PFSK-1 (cell line): ENCODE results near the gene SLC50A1.
A peak's percentile ranks its signal among the peaks of the same experiment; 100 is the strongest.

ENCODE experiments used
- FOXP2 ChIP-seq: optimal IDR thresholded peaks from 2 replicates; pipeline ENCODE3; 2011; ENCODE audit warnings: borderline replicate concordance, control low read depth, inconsistent platforms; ENCODE audit not compliant: insufficient read depth; ENCODE audit errors: extremely low read length, extremely low read depth
- POLR2AphosphoS5 ChIP-seq: IDR thresholded peaks from 2 replicates; pipeline ENCODE4 v1.6.1; 2012; ENCODE audit warnings: low read depth, mild to moderate bottlenecking, control low read depth, low read length, moderate library complexity
- SIN3A ChIP-seq: IDR thresholded peaks from 2 replicates; pipeline ENCODE4 v1.6.1; 2012; ENCODE audit warnings: mild to moderate bottlenecking, low read length, moderate library complexity, borderline replicate concordance; ENCODE audit not compliant: insufficient read depth
- TAF1 ChIP-seq: IDR thresholded peaks from 2 replicates; pipeline ENCODE4 v1.6.1; 2012; ENCODE audit warnings: low read length, control low read depth, borderline replicate concordance; ENCODE audit not compliant: insufficient read depth
- TF ChIP-seq, protein P1 (sequence below), 2 experiments: IDR thresholded peaks; 2 replicates each; pipeline versions ENCODE4 v1.6.1 to v1.8.0; 2011 to 2012; ENCODE audit warnings: low read depth in 2 of 2, low read length in 2 of 2, control low read depth in 1 of 2, inconsistent platforms in 1 of 2, mild to moderate bottlenecking in 1 of 2, moderate library complexity in 1 of 2; ENCODE audit not compliant: insufficient read depth in 1 of 2

SLC50A1 gene

GRCh38 chr1:155170101-155170785 lies 34.6 kb downstream of the SLC50A1 start:
- TF ChIP-seq SIN3A: no peak
- no peak for TF ChIP-seq TAF1
- TF ChIP-seq POLR2AphosphoS5: no peak
- no peak for TF ChIP-seq FOXP2

GRCh38 chr1:155170806-155171205 lies 35.2 kb downstream of the SLC50A1 start:
- TF ChIP-seq FOXP2 (no peak), SIN3A (no peak), TAF1 (no peak), POLR2AphosphoS5 (no peak)
- TF ChIP-seq, protein P1, sequence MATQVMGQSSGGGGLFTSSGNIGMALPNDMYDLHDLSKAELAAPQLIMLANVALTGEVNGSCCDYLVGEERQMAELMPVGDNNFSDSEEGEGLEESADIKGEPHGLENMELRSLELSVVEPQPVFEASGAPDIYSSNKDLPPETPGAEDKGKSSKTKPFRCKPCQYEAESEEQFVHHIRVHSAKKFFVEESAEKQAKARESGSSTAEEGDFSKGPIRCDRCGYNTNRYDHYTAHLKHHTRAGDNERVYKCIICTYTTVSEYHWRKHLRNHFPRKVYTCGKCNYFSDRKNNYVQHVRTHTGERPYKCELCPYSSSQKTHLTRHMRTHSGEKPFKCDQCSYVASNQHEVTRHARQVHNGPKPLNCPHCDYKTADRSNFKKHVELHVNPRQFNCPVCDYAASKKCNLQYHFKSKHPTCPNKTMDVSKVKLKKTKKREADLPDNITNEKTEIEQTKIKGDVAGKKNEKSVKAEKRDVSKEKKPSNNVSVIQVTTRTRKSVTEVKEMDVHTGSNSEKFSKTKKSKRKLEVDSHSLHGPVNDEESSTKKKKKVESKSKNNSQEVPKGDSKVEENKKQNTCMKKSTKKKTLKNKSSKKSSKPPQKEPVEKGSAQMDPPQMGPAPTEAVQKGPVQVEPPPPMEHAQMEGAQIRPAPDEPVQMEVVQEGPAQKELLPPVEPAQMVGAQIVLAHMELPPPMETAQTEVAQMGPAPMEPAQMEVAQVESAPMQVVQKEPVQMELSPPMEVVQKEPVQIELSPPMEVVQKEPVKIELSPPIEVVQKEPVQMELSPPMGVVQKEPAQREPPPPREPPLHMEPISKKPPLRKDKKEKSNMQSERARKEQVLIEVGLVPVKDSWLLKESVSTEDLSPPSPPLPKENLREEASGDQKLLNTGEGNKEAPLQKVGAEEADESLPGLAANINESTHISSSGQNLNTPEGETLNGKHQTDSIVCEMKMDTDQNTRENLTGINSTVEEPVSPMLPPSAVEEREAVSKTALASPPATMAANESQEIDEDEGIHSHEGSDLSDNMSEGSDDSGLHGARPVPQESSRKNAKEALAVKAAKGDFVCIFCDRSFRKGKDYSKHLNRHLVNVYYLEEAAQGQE (IDR thresholded peaks at IDR 0.05; ENCODE audit: insufficient read depth in 1 of 2, low read depth in 2 of 2, low read length in 2 of 2): no peak

GRCh38 chr1:155171836-155172731 lies 36.4 kb downstream of the SLC50A1 start:
- no peak for TF ChIP-seq POLR2AphosphoS5
- no peak for TF ChIP-seq SIN3A
- no peak for TF ChIP-seq FOXP2
- TF ChIP-seq, protein P1 (IDR thresholded peaks at IDR 0.05; ENCODE audit: insufficient read depth in 1 of 2, low read depth in 2 of 2, low read length in 2 of 2): no peak
- TF ChIP-seq TAF1: no peak

DNA sequence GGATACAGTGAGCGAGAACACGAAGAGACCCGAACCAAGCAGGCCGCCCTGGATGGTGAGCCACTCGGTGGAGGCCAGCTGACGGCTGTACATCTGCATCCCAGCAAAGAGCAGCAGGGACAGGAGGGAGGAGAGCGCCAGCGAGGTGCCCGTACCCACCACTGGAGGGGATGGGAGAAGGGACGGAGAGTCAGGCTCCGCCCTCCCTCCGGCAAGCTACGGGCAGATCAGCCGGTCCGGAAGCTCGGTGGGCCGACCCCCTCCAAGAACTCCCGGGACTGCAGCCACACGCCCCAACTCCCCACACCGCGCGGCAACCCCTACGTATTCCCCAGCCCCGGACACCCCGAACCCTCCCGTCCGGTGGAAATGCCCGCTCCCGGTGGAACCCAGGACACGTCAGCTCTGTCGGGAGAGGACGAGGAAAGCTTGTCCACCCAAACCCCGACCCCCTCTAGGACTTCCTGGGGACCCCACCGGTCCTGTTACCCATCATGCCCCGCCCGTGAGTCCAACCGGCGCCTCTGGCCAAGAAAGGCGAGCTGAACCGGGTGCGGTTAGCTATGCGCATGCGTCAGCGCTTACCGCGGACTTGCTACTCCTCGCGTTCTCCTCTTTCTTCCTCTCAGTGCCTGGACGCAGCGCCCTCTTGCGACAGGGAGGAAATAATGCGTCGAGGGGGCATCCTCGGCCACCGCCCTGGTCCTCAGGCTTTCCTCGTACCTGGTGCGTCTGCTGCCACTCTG lies 37.3 kb downstream of the SLC50A1 start, which contains the start of gene KRTCAP2:
TSS of gene KRTCAP2 (minus strand) at position 573 of the 746 bp plus-strand sequence. CDS start at position 493, 80 bp downstream.
- TF ChIP-seq FOXP2 (no peak), POLR2AphosphoS5 (peak; percentile 95), SIN3A (no peak), TAF1 (peak; percentile 84)
- TF ChIP-seq, protein P1 (IDR thresholded peaks at IDR 0.05; ENCODE audit: insufficient read depth in 1 of 2, low read depth in 2 of 2, low read length in 2 of 2): peak; percentile 43 to 47; a peak in 1 of 4 replicates

DNA sequence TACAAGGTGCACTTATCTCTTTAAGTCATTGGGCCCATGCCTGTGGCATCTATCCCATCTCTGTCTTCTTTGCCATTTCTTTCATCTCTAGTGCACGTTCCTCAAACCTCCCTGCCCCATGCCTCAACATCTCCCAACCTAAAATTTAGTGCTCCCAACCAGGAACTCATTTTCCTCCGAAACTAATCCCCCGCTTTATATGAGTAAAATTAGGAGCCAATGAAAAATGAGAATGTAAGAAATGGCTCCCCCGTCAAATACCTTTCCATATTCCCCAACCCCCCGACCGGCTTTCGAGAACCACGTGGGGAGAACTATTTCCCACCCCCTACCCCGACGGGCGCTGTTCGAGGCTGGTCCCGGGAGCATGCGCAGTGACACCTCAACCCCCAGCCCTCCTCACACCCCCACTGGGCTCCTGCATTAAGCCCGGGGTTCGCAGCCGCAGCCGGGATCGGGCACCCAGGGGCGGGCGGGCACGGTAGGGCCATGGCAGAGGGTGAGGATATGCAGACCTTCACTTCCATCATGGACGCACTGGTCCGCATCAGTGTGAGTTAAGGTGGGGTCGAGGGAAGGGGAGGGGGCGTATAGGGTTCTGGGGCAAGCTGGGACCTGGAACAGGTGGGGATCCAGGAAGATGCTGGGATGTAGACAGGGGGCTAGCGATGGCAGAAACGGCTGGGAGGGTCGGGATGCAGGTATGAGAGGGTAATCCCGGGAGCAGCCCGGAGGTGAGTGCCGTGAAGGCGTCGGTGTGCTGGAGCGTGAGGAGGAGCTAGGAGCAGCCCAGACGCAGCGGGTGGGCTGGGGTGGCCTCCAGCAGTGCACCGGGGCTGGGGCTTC lies 38.0 kb downstream of the SLC50A1 start, which contains the start of gene TRIM46:
TSS of gene TRIM46 (plus strand) at position 372 of the 846 bp plus-strand sequence. CDS start at position 490, 118 bp downstream.
- no peak for TF ChIP-seq TAF1
- TF ChIP-seq SIN3A: no peak
- TF ChIP-seq, protein P1 (IDR thresholded peaks at IDR 0.05; ENCODE audit: insufficient read depth in 1 of 2, low read depth in 2 of 2, low read length in 2 of 2): no peak
